HG03575 (cell line): Measurements from ENCODE around the gene DNAJC13.

Experiments
- ATAC-seq: cut with Tn5 transposase; IDR thresholded peaks from one replicate; pipeline ENCODE4 v1.9.1; 2021; ENCODE audit not compliant: unreplicated experiment, insufficient number of reproducible peaks, low FRiP score; ENCODE audit errors: extremely low read depth

Gene DNAJC13

GRCh38 chr3:132445817-132446216, 28.5 kb downstream of the DNAJC13 start:
- ATAC-seq: no peak

GRCh38 chr3:132448216-132448961, 31.1 kb downstream of the DNAJC13 start:
- ATAC-seq: no peak

- ATAC-seq: no peak
These were observed 38.8 kb downstream of the DNAJC13 start for GRCh38 chr3:132456136-132456535.

GRCh38 chr3:132456571-132456970, 39.3 kb downstream of the DNAJC13 start:
- no peak for ATAC-seq

- ATAC-seq: no peak
These were observed 40.0 kb downstream of the DNAJC13 start for GRCh38 chr3:132457286-132457685.

GRCh38 chr3:132459551-132459950, 42.2 kb downstream of the DNAJC13 start:
- no peak for ATAC-seq

GRCh38 chr3:132461544-132461943, 44.2 kb downstream of the DNAJC13 start:
- ATAC-seq: no peak

- ATAC-seq: no peak
These were observed 46.8 kb downstream of the DNAJC13 start for GRCh38 chr3:132464066-132464465.

GRCh38 chr3:132469326-132469725, 52.0 kb downstream of the DNAJC13 start:
- no peak for ATAC-seq

GRCh38 chr3:132486099-132486498, 68.8 kb downstream of the DNAJC13 start:
- ATAC-seq: no peak

GRCh38 chr3:132488151-132488550, 70.8 kb downstream of the DNAJC13 start:
- no peak for ATAC-seq

GRCh38 chr3:132499071-132499470, 81.8 kb downstream of the DNAJC13 start:
- no peak for ATAC-seq

GRCh38 chr3:132503559-132503958, 86.3 kb downstream of the DNAJC13 start:
- ATAC-seq: no peak

- ATAC-seq: no peak
These were observed 87.2 kb downstream of the DNAJC13 start for GRCh38 chr3:132504375-132504933.

- no peak for ATAC-seq
These were observed 90.4 kb downstream of the DNAJC13 start for GRCh38 chr3:132507657-132508056.

- ATAC-seq: no peak
These were observed 91.8 kb downstream of the DNAJC13 start for GRCh38 chr3:132509096-132509495.

- no peak for ATAC-seq
These were observed 92.2 kb downstream of the DNAJC13 start for GRCh38 chr3:132509506-132509905.

GRCh38 chr3:132513057-132513456, 95.8 kb downstream of the DNAJC13 start:
- no peak for ATAC-seq

GRCh38 chr3:132517311-132517710, 100.0 kb downstream of the DNAJC13 start:
- ATAC-seq: no peak

- no peak for ATAC-seq
These were observed 102.6 kb downstream of the DNAJC13 start for GRCh38 chr3:132519914-132520313.

GRCh38 chr3:132521901-132522300, 104.6 kb downstream of the DNAJC13 start:
- no peak for ATAC-seq
